Stromal cell of bone marrow (primary cell): ENCODE results near the gene CXXC1.
"Not testable (repeated sequence)": the region's sequence is repeated elsewhere in the genome, so short reads cannot be mapped to it uniquely, and the experiment has no call there.

Experiments
- DNase-seq: peaks from one replicate; pipeline ENCODE4 v3.0.0-alpha.2; 2012; ENCODE audit warnings: low read depth

CXXC1 gene

GRCh38 chr18:50274044-50274442 is 13.4 kb downstream of the CXXC1 start:
- no peak for DNase-seq

- DNase-seq: no peak
These were observed 14.1 kb downstream of the CXXC1 start for GRCh38 chr18:50273203-50274043.

- no peak for DNase-seq
These were observed 14.9 kb downstream of the CXXC1 start for GRCh38 chr18:50272568-50272967.

GRCh38 chr18:50268022-50268747 is 19.3 kb downstream of the CXXC1 start:
- DNase-seq: peak; percentile 42

- DNase-seq: peak; percentile 77
These were observed 21.2 kb downstream of the CXXC1 start, which contains the start of gene CFAP53 for GRCh38 chr18:50266248-50266704. TSS of gene CFAP53 (minus strand) at chr18:50266495. CDS start at chr18:50266404, 91 bp downstream.

- DNase-seq: no peak
These were observed 24.5 kb downstream of the CXXC1 start for GRCh38 chr18:50262977-50263376.

GRCh38 chr18:50250935-50251334 is 36.6 kb downstream of the CXXC1 start:
- DNase-seq: no peak

GRCh38 chr18:50249576-50249975 is 37.9 kb downstream of the CXXC1 start:
- DNase-seq: no peak

GRCh38 chr18:50247561-50247960 is 39.9 kb downstream of the CXXC1 start:
- DNase-seq: no peak

GRCh38 chr18:50241768-50242167 is 45.7 kb downstream of the CXXC1 start:
- DNase-seq: not testable (repeated sequence)

GRCh38 chr18:50240080-50240563 is 47.4 kb downstream of the CXXC1 start:
- no peak for DNase-seq

GRCh38 chr18:50232419-50232818 is 55.1 kb downstream of the CXXC1 start:
- no peak for DNase-seq
